GM19351 (cell line): ENCODE results near the gene MRPS6.

Experiments used
- ATAC-seq: cut with Tn5 transposase; IDR thresholded peaks from one replicate; pipeline ENCODE4 v1.9.1; 2021; ENCODE audit warnings: mild to moderate bottlenecking, moderate library complexity; ENCODE audit not compliant: unreplicated experiment

MRPS6 gene

DNA sequence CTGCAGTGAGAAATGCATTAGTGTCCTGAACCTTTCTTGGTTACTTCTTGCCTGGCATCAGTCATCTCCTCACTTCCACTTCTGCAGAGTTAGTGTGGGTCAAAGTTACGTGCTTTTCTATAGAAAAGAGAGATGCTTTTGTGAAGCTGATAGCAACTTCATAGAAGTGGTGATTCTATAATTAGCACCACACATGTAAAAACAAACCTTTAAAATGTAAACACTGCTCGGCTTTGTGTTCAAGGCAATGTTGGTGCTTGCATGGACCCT, 57.3 kb downstream of the MRPS6 start:
- no peak for ATAC-seq

- no peak for ATAC-seq
These were observed 58.2 kb downstream of the MRPS6 start for GRCh38 chr21:34131586-34131985.

GRCh38 chr21:34132202-34132601, 58.8 kb downstream of the MRPS6 start:
- no peak for ATAC-seq

GRCh38 chr21:34132926-34133325, 59.5 kb downstream of the MRPS6 start:
- ATAC-seq = no peak

DNA sequence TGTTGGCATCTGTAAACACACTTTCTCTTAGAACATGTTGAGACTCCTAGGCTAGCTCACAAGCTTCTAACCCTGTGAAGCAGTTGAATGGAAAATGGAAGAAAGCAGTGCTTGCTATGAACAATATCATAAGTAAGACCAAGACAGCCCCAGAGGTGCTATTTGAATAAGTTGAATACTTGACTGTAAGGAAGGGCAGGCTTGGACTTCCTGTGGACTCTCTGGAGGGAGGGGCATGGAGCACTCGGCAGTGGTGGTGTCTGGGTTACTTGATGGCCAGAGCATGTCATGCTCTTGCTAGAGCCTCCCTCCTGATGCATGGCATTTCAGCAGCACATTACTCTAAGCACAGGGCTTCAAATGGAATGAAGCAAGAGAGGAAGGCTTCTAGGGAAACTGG, 60.0 kb downstream of the MRPS6 start:
- no peak for ATAC-seq

- ATAC-seq = no peak
These were observed 60.4 kb downstream of the MRPS6 start for GRCh38 chr21:34133802-34134201.

GRCh38 chr21:34135330-34135729, 62.0 kb downstream of the MRPS6 start:
- no peak for ATAC-seq

DNA sequence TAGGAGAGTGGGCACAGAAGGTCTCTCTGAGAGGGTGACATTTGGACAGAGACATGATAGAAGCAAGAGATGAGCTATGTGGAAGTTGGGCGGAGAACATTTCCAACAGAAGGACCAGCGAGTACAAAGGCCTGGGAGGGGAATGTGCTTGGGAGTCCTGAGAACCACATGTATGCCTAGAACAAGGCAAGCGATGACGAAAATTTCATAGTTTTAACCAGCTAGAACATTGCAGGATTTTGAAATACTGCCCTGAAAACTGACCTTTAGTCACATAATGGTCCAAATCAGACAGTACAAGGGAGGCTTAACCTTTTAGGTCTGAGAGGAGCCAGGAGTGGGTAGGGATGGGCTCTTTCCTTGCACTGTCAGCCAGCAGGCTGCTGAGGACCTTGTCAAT, 68.0 kb downstream of the MRPS6 start:
- no peak for ATAC-seq

- ATAC-seq = no peak
These were observed 70.4 kb downstream of the MRPS6 start for GRCh38 chr21:34143685-34144182.

GRCh38 chr21:34144224-34144623, 70.8 kb downstream of the MRPS6 start:
- ATAC-seq = no peak

GRCh38 chr21:34147792-34148418, 74.5 kb downstream of the MRPS6 start:
- ATAC-seq = no peak

- no peak for ATAC-seq
These were observed 75.0 kb downstream of the MRPS6 start for GRCh38 chr21:34148419-34148804.

- no peak for ATAC-seq
These were observed 75.6 kb downstream of the MRPS6 start for GRCh38 chr21:34148826-34149558.

GRCh38 chr21:34152500-34152899, 79.1 kb downstream of the MRPS6 start:
- ATAC-seq = no peak

DNA sequence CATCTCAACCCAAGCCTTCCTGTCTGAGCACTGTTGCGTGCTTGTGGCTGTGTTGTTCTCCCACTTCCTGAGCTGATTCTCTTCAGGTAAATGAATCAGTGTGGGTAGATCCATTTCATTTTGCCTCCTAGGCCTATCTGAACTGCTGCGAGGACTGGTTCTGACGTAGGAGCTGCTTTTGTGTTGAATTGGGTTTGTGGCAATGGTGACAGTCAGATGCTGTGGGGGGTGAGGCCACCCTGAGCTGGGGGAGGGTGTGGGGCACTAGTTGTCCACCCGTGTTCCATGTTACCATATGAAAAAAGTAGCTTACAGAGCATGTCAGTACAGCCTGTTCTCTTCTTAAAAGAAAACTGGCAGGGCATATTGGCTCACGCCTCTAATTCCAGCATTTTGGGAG, 81.5 kb downstream of the MRPS6 start:
- ATAC-seq = no peak

GRCh38 chr21:34156957-34157356, 83.6 kb downstream of the MRPS6 start:
- no peak for ATAC-seq

DNA sequence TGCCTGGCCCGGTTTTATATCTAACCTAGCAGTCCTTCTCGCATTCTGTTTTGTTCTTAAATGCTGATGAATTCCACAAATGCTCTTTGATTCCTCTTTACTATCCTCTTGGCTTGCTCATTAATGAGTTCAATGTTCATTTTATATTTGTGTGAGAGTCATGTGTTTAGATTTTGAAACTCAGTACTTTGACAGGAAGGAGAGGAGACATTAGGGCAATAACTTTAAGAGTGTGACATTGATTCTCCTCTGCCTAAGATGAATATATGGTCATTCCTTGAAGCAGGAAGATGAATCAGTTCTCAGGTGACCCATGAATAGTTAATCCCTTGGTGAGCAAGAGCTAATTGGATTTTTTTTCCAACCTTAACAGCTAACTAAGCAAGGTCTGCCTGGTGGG, 84.1 kb downstream of the MRPS6 start:
- ATAC-seq = no peak

- no peak for ATAC-seq
These were observed 85.8 kb downstream of the MRPS6 start for GRCh38 chr21:34158866-34159835.

DNA sequence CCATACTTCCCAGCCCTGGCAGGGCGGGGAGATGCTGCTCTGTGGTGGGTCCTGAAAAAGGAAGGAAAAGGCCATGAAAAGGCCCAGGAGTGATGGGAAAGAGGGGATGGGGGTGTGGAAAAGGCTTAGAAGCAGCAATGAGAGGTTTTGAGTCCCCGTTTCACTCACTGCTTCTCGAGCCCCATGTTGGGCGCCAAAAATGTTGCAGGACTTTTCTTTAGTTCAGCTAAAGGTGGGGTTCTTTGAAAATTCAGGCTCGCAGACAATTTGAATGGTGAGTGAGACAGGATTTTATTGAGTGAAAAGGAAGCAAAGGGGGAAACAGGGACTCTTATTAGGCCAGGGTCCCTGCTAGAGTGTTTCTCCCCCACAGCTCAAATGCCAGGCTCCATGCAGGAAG, 93.1 kb downstream of the MRPS6 start:
- no peak for ATAC-seq

DNA sequence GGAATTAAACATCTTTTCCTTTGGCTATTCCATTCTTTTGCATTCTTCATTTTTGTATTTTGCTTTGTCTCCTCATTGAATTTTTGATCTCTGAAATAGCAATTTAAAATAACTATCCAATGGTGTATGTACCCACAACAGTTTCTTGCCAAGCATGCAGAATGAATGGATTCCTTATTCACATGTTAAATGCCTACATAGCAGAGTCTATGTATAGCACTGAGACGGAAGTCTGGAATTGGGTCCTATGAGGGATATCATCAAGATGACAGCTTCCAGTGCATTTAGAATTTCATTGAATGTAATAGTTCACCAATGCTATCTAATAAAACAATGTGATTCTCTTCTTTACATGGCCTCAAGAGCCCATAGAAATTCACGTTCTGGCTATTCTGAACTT, 97.5 kb downstream of the MRPS6 start:
- no peak for ATAC-seq

GRCh38 chr21:34174470-34174869, 101.1 kb downstream of the MRPS6 start:
- ATAC-seq = no peak

DNA sequence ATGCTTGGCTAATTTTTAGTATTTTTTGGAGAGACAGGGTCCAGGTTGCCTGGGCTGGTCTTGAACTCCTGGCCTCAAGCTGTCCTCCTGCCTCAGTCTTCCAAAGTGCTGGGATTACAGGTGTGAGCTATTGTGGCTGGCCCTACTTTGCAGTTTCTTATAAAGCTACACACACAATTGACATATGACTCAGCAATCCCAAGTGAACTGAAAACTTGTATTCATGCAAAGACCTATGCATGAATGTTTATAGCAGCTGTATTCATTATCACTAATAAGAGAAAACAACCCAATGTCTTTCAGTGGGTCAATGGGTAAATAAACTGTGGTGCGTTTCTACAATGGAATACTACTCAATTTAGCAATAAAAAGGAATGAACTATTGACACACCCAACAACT, 103.1 kb downstream of the MRPS6 start:
- no peak for ATAC-seq
